Inflammatory macrophage (primary cell): ENCODE measurements around the gene POU2F1.

ENCODE experiments used
- DNase-seq, 2 donors: peaks; one replicate each; pipeline ENCODE4 v3.0.0-alpha.2; 2020 to 2022

Gene POU2F1

DNA sequence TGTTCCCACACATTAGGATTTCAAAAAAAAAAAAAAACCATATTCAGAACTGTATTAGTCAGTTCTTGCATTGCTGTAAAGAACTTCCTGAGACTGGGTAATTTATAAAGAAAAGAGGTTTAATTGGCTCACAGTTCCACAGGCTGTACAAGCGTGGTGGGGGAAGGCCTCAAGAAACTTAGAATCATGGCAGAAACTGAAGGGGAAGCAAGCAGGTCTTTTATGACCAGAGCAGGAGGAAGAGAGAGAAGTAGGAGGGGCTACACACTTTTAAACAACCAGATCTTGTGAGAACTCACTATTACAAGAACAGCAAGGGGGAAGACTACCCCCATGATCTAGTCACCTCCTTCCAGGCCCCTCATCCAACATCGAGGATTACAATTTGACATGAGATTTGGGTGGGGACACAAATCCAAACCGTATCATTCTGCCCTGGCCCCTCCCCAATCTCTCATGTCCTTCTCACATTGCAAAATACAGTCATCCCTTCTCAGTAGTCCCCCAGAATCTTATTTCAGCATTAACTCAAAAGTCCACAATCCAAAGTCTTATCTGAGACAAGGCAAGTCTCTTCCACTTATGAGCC lies 51.8 kb downstream of the POU2F1 start:
- DNase-seq = no peak

DNA sequence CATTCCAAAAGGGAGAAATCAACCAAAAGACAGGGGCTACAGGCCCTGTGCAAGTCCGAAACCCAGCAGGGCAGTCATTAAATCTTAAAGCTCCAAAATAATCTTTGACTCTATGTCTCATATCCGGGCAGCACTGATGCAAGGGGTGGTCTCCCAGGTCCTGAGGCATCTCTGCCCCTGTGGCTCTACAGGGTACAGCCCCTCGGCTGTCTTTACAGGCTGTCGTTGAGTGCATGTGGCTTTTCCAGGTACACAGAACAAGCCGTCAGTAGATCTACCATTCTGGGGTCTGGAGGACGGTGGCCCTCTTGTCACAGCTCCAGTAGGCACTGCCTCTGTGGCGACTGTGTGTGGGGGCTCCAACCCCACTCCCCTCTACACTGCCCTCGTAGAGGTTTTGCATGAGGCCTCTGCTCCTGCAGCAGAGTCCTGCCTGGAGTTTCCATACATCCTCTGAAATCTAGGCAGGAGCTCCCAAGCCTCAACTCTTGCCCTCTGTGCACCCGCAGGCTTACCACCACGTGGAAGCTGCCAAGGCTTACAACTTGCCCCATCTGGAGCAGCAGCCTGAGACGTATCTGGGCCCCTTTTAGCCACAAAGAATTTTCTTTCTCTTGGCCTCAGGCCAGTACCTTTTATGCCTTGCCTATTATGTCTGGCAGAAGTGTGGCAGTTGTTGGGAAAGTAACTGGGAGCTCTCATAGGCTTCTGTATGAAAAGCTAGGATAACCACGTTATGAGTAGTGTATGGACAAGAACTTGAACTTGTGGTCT lies 52.5 kb downstream of the POU2F1 start:
- DNase-seq = no peak

DNA sequence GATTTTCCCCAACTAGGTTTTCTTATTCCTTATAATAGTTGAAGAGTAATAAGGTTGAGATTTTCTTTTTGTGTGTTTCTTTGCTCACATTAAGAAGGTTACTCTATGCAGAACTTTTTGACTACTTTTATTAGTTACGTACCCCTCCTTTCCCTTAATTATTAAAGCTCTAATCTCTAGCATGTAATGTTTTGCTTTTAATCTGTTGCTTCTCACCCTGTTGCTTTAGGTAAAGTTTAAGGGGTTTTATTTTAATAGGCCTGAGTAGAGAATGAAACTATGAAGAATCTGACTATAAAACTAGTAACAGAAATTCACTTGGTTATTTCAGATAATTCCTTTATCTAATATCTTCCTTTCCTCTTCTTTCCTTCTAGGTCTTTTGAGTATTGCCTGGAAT lies 53.4 kb downstream of the POU2F1 start:
- DNase-seq = no peak

DNA sequence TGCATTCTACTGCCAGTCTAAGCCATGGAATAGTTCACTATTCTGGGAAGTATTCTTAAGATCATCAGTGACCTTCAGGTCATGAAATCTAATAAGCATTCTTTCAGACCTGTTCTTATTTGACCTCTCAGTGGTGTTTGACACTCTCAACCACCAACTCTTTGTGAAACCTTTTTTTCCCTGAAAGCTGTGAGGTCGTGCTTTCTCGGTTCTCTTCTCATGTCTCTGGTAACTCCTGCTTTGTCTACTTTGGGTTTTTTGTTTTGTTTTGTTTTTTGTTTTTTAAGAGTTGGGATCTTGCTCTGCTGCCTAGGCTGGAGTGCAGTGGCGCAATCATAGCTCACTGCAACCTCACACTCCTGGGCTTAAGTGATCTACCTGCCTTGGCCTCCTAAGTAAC lies 56.3 kb downstream of the POU2F1 start:
- no peak for DNase-seq

DNA sequence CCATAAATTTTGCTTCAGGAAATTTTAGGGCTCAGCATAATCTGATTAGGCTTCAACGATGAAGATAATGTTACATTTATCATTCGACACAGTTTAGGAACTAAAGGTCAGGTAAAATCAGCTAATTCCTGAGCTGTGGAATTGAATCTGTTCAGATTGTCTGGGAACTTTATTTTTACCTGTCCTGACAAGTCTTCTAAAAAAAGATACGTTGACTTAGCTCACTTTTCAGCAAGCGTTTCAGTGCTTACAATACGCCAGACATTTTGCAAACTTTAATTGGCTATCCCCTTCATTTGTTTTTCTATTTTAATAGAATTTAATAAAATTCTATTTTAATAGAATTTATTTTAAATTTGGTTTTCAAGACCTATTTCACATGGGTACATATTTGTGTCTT lies 57.8 kb downstream of the POU2F1 start:
- DNase-seq = no peak

DNA sequence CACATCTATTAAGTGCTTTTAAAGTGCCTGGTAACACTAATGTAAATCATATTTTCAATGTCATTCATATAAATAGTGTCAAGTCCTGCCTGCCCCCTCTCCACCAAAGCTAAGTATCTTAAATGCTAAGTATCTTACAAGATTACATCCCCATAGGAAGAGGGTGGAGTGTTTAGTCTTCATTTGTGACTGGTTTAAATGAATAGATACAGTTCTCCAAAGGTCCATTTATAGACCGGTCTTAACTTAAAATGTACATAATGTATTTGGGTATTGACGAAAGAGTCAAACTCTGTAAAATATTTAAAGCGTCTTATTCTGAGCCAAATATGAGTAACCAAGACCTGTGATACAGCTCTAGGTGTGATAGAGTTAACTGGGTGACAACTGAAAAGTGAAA lies 60.2 kb downstream of the POU2F1 start:
- DNase-seq = no peak

DNA sequence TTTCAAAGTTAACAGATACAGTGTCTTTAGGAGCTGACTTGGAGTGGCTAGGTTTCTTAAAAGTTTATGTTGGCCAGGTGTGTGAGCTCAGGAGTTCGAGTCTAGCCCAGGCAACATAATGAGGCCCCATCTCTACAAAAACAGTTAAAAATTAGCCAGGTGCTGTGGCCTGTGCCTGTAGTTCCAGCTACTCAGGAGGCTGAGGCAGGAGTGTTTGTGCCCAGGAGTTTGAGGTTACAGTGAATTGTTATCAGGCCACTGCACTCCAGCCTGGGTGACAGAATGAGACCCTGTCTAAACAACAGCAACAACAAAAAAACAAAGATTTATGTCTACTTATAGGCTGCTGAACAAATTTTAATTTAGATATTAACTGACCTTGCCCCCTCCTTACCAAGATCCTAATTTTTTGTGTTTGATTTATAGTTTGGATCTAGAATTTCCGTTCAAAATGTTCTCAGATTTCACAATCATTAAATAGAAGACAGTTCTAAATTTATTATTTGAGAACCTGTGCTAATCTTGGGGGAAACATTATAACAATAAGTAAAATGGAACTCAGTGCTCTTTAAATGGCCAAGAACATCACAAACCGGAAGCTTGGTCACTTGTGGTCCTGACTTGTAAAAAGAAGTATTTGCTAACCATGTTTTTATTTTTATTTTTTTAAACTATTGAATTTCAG lies 67.8 kb downstream of the POU2F1 start:
- DNase-seq = no peak

DNA sequence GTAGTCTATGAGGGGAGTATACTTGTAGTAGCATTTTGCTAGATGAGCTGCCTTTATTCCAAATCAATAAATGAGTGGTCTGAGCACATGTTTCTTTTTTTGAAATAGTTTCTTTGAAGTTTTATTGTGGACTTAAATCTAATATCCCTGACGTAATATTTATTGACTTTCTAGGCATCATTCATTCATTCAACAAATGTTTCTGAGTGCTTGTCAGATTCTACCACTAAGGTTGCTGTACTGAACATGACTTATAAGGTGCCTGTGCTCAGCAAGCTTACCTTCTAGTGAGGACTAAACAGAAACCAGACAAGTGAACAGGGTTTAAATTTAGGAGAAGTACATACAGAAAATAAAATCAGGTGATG lies 68.4 kb downstream of the POU2F1 start:
- DNase-seq = no peak

DNA sequence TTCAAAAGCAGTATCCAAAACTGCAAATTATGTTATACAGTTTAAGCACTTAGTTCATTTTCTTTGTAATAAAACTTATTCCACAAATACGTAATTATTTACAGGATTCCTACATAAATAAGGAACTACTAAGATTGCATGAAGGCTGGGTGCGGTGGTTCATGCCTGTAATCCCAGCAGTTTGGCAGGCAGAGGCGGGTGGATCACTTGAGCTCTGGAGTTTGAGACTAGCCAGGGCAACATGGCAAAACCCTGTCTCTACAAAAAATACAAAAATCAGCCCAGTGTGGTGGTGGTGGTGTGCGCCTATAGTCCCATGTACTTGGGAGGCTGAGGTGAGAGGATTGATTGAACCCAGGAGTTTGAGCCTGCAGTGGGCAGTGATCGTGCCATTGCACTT lies 69.3 kb downstream of the POU2F1 start:
- peak; percentile 34 to 49 for DNase-seq

DNA sequence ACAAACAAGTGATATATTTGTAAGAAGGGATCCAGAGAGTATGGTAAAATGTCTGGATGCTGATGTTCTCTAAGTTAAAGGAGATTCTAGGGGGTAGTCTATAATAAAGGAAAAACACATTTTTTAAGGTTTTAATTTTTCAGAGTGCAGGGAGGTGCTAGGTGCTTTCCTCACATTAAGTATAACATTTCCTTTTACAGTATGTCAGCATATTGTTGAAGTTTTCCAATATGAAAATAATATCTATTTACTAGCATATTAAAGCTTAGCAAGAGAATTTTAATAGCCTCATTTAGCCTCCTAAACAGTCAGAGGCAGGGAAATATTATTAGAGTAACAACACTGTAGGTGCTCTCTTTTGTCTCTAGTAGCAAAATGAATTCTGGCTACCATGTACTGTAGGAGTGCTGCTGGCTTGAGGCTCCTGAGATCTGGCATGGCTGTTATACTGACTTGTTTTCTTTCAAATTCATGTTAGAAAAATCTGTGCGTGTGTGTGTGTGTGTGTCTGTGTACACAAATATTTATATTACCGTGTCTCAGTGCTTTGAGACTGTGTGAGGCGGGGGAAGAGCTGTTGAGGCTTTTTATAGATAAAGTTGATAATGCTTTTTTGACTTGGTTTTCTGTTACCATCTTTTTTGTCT lies 71.0 kb downstream of the POU2F1 start:
- DNase-seq = no peak

DNA sequence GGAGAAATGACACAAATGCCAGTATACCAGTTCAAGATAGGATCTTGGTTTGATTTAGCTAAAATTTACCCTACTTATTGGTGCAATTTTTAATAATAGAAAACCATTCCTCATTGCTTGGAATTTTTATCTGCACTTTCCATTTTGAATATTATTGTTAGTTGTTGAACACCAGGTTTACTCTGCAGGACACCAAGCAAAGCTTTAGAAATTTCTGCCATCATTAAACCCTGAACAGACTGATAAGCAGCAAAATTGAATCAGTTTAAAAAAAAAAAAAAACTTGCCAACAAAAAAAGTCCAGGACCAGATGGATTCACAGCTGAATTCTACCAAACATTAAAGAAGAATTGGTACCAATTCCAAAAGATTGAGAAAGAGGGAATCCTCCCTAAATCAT lies 71.5 kb downstream of the POU2F1 start:
- DNase-seq = no peak

DNA sequence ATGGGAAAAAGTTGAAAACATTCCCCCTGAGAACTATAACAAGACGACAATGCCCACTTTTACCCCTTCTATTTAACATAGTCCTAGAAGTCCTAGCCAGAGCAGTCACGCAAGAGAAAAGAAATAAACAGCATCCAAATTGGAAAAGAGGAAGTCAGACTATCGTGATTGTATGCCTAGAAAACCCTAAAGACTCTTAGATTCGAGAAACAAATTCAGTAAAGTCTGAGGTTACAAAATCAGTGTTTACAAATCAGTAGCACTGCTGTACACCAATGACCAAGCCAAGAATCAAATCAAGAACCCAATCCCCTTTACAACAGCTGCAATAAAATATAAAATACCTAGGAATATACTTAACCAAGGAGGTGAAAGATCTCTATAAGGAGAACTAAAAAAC lies 72.4 kb downstream of the POU2F1 start:
- peak; percentile 24 to 45 for DNase-seq

DNA sequence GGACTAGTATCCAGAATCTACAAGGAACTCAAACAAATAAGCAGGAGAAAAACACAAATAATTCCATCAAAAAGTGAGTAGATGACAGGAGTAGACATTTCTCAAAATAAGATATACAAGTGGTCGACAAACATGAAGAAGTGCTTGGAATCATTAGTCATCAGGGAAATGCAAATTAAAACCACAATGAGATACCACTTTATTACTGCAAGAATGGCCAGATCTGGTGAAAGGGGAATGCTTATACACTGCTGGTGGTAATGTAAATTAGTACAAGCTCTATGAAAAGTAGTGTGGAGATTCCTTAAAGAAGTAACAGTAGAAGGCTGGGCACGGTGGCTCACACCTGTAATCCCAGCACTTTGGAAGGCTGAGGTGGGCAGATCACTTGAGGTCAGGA lies 73.8 kb downstream of the POU2F1 start:
- DNase-seq = peak; percentile 25 to 67

DNA sequence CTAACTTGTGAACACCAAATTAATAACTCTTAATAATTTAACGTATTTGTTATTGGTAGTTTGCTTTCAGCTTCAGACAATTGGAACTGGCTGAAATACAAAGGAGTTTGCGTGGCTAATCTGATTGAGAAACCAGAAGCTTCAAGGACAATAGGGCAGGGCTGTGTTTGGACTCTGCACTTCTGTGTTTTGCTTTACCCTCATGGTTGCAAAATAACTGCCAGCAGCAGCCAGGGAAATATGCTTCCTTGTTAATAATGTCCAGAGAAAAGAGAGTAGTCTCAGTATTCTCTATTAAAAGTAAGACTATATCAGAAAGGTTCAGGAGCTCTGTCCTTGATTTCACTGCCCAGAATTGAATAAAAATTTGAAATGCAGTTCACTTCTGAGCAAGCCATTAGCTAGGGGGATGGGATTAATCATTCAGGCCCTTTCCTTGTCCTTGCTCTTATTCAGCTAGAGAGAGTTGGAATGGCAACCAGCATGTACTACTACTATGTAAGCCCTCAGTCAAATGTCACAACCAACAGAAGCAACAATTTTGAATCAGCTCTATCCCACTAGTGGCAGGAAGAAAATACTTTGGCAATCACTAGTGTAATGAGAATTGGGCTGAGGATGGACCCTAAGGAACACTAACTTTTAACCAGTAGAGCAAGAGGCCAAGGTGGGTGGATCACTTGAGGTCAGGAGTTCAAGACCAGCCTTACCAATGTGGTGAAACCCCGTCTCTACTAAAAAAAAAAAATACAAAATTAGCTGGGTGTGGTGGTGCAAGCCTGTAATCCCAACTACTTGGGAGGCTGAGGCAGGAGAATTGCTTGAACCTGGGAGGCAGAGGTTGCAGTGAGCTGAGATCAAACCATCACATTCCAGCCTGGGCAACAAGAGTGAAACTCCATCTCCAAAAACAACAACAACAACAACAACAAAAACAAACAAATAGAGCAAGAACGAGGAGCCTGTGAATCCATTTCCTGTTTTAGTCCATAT lies 76.8 kb downstream of the POU2F1 start:
- peak; percentile 81 to 89 for DNase-seq

DNA sequence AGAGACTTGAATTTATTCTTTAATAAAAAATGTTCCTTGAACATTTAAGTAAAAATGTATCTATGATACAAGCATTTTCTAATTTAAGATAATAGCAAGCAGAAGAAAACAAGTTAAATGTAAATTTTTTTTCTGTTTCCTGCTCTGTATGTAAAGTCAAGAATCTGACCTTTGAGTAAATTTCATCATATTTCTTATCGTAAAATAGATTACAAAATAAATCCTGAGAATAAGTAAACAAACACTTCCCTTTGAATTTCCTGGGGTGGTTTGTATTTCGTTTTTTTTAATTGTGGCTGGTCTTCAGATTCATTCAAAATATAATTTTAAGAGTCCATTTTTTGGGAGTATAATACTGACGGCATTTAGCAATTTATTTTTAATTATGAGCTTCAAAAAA lies 77.6 kb downstream of the POU2F1 start:
- DNase-seq = peak in 1 of 2 donors; percentile 31

DNA sequence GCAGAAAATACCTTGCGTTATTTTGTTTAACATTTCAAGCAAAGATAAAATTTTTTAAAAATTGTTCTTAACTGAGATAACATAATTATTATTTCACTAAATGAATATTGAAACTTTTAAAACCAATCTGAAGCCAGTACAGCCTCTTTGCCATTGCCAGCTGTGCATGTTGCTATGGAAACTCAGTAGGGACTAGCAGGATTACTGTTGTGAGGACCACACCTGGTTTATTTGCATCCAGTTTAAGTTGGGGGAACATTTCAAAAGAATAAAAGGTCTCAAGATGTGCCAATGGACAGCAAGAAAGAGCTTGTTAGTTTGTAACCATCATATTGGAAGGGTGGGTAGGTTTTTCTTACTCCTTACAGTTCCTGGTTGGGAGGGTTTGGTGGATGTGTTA lies 80.7 kb downstream of the POU2F1 start:
- DNase-seq = no peak

DNA sequence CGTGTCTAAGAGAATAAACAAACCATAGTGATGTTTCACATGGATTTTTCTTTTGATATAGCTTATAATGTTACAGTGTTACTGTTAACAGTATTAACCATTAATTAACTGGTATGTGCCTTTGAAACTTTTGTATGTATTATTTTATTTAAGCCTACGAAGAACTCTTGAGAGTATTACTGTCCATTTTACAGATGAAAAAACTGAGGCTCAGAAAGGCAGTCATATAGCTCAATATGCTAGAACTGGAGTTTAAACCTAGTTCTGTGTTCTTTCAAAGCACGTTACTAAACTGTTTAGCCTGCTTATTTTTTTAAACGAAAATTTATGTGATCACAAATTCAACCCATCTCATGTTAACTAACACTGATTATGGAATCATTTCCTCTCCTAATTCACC lies 83.5 kb downstream of the POU2F1 start:
- no peak for DNase-seq

DNA sequence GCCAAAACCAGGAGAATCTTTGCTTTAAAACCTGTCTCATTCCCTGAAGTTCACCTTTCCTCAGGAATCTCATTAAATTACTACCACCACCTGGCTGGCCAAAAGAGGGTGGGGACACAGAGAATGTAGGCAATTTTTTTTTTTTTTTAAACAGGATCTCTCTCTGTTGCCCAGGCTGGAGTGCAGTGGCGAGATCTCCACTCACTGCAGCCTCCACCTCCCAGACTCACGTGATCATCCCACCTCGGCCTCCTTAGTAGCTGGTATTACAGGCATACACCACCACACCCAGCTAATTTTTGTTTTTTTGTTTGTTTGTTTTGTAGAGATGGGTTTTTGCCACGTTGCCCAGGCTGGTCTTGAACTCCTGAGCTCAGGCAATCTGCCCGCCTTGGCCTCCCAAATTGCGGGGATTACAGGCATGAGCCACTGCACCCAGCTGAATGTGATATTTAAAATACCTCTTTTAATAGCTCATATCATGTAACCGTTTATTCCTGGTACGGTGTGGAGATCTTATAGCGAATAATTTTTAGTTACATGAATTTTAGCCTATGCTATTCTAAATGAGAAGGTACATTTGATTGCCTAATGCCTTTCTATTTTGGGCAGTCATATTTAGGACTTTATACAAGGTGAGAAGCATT lies 84.5 kb downstream of the POU2F1 start:
- DNase-seq = no peak

DNA sequence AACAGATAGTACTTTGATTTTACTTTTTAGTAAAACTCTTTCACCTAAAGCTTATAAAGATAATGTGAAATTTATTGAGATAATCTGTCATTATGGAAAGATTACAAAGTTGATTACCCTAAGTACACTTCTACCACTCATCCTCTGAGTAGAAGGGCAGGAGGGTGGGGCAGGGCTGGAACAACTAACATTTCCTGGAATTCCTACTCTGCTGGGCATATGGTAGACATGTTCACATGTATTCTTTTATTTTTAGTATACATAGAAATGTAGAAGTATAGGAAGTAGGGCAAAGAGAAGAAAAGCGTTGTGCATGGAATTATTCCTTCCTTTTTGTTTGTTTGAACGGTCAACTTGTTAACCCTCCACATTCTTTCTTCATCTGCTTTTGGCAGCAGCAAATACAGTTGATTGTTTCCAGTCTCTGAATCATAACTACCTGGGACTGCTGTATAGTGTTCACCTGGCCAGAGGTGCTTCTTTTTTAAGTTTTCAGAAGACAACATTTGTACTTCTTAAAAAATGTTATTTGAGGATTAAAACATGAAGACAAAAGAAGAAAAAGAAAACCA lies 85.1 kb downstream of the POU2F1 start:
- DNase-seq = no peak

DNA sequence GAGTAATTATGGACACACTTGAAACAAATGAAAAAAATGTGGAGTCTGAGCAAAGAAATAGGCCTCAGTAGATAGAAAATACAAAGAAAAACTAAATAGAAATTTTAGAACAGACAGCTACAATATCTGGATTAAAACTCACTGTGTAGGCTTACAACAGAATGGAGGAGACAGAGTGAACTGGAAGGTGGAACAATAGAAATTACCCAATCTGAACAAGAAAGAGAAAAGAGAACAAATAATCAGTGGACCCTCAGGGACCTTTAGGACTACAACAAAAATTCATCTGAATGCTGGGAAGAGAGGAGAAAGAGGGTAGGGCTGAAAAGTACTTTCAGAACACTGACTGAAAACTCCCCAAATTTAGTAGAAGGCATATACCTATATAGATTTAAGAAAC lies 90.0 kb downstream of the POU2F1 start:
- DNase-seq = no peak

DNA sequence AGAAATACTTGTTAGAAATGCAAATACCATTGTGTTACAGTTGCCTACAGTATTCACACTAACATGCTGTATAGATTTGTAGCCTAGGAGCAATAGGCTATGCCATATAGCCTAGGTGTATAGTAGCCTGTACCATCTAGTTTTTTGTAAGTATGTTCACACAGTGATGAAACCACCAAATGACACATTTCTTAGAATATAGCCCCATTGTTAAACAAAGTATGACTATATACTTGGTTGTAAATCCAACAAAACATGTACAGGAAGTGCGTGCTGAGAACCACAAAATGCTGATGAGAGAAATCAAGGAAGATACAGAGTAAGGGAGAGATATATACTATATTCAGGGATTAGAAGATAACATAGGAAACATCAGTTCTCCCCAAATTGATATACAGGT lies 92.2 kb downstream of the POU2F1 start:
- DNase-seq = no peak

DNA sequence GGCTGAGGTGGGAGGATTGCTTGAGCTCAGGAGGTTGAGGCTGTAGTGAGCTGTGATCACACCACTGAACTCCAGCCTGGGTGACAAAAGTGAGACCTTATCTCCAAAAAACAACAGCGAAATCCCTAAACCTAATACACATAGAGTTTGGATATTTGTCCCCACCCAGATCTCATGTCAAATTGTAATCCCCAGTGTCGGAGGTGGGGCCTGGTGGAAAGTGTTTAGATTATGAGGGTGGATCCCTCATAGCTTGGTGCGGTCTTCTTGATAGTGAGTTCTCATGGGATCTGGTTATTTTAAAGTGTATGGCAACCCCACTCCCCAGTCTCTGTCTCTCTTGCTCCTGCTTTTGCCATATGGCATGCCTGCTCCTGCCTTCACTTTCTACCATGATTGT lies 94.0 kb downstream of the POU2F1 start:
- no peak for DNase-seq
